GM18519 (cell line): ENCODE data around the gene FRMD8.

Experiments used
- ATAC-seq: cut with Tn5 transposase; IDR thresholded peaks from one replicate; pipeline ENCODE4 v1.9.1; 2021; ENCODE audit warnings: mild to moderate bottlenecking, moderate library complexity; ENCODE audit not compliant: unreplicated experiment, low FRiP score

The FRMD8 gene

GRCh38 chr11:65422633-65423515, 36.4 kb downstream of the FRMD8 start, which contains the start of gene NEAT1:
Gene NEAT1 (plus strand): TSS chr11:65422798.
- no peak for ATAC-seq

- ATAC-seq = no peak
These were observed 37.2 kb downstream of the FRMD8 start for GRCh38 chr11:65423516-65424204.

GRCh38 chr11:65424205-65425104, 38.0 kb downstream of the FRMD8 start:
- ATAC-seq = no peak

- no peak for ATAC-seq
These were observed 38.9 kb downstream of the FRMD8 start for GRCh38 chr11:65425105-65425970.

GRCh38 chr11:65425971-65426838, 39.8 kb downstream of the FRMD8 start:
- ATAC-seq = no peak

GRCh38 chr11:65426839-65427690, 40.6 kb downstream of the FRMD8 start:
- ATAC-seq = no peak

- no peak for ATAC-seq
These were observed 41.5 kb downstream of the FRMD8 start for GRCh38 chr11:65427691-65428577.

- no peak for ATAC-seq
These were observed 42.2 kb downstream of the FRMD8 start for GRCh38 chr11:65428578-65429067.

- ATAC-seq = no peak
These were observed 42.7 kb downstream of the FRMD8 start for GRCh38 chr11:65429068-65429681.

GRCh38 chr11:65429724-65430405, 43.4 kb downstream of the FRMD8 start:
- ATAC-seq = no peak

GRCh38 chr11:65430406-65431217, 44.2 kb downstream of the FRMD8 start:
- ATAC-seq = no peak

GRCh38 chr11:65431451-65432099, 45.1 kb downstream of the FRMD8 start:
- no peak for ATAC-seq

- ATAC-seq = no peak
These were observed 45.7 kb downstream of the FRMD8 start for GRCh38 chr11:65432100-65432650.
